B cell (primary cell): ENCODE results near the gene LRRC8E. TPM values are rescaled to one million over a fixed set of nuclear protein-coding genes. Genes with fewer than 3 reads are reported as not detected.

Experiments used
- ATAC-seq: fragments of 200-7000 bp; cut with Tn5 transposase; one replicate; pipeline ENCODE4 v1.10.0; 2021; ENCODE audit warnings: low read depth, mild to moderate bottlenecking, moderate number of reproducible peaks, moderate library complexity
- CTCF ChIA-PET: fragments of 350-600 bp; sonication (Branson Sonifier 250); formaldehyde crosslinking; loops from one replicate; lab custom pipeline; 2021; ENCODE audit warnings: antibody characterized with exemption, inconsistent platforms; lab: Charles Lee
- POLR2A ChIA-PET: fragments of 350-600 bp; sonication (Branson Sonifier 250); formaldehyde crosslinking; loops from one replicate; lab custom pipeline; 2021; ENCODE audit warnings: antibody characterized with exemption; lab: Charles Lee
- DNase-seq: peaks from one replicate; pipeline ENCODE4 v3.0.0; 2013
- H2AFZ ChIP-seq: 2 replicates; pipeline ENCODE4 v1.6.1; 2012; ENCODE audit warnings: mild to moderate bottlenecking, low read depth, low read length; ENCODE audit not compliant: insufficient read depth, poor library complexity, severe bottlenecking
- H3K27ac ChIP-seq, 2 donors: 1 replicate in 1 of 2; 2 replicates in 1 of 2; pipeline ENCODE4 v1.5.1; 2012 to 2013; ENCODE audit warnings: low read length in 2 of 2, mild to moderate bottlenecking in 2 of 2, moderate library complexity in 1 of 2
- H3K27me3 ChIP-seq, 4 experiments: fragments of 200-600 bp in 1 of 4; sonication (generic) in 1 of 4; replicated peaks in 1 of 4; 1 replicate in 2 of 4; 2 replicates in 2 of 4; pipeline versions ENCODE4 v1.6.1 to v1.7.0; 2013 to 2016; ENCODE audit warnings: low read length in 3 of 4, mild to moderate bottlenecking in 2 of 4, mixed read lengths in 1 of 4, moderate library complexity in 1 of 4; ENCODE audit not compliant: insufficient read depth in 4 of 4, control insufficient read depth in 3 of 4; ENCODE audit errors: control extremely low read depth in 1 of 4
- H3K36me3 ChIP-seq, 2 experiments: replicated peaks in 1 of 2; 1 replicate in 1 of 2; 2 replicates in 1 of 2; pipeline versions ENCODE4 v1.6.1 to v1.7.1; 2013; ENCODE audit warnings: low read length in 1 of 2; ENCODE audit not compliant: insufficient read depth in 2 of 2, control insufficient read depth in 1 of 2; ENCODE audit errors: control extremely low read depth in 1 of 2, extremely low read depth in 1 of 2
- H3K4me1 ChIP-seq, 2 donors: fragments of 200-600 bp in 1 of 2; sonication (generic) in 1 of 2; 1 replicate in 1 of 2; 2 replicates in 1 of 2; pipeline versions ENCODE4 v1.5.1 to v1.6.1; 2013 to 2017; ENCODE audit warnings: low read length in 2 of 2; ENCODE audit not compliant: control insufficient read depth in 2 of 2, insufficient read depth in 2 of 2
- H3K4me2 ChIP-seq: replicated peaks from 2 replicates; pipeline ENCODE3; 2012; ENCODE audit warnings: mild to moderate bottlenecking, low read depth, low read length; ENCODE audit not compliant: poor library complexity, severe bottlenecking
- H3K4me3 ChIP-seq, 5 experiments: fragments of 200-600 bp in 1 of 5; sonication (generic) in 1 of 5; 1 replicate in 3 of 5; 2 replicates in 2 of 5; pipeline versions ENCODE4 v1.5.1 to v1.7.0; 2011 to 2016; ENCODE audit warnings: low read length in 4 of 5, mild to moderate bottlenecking in 4 of 5, low read depth in 2 of 5, control low read depth in 1 of 5, moderate library complexity in 1 of 5; ENCODE audit not compliant: insufficient read depth in 1 of 5; ENCODE audit errors: control extremely low read depth in 1 of 5, extremely low read depth in 1 of 5
- H3K79me2 ChIP-seq: fragments of 200-600 bp; sonication (generic); one replicate; pipeline ENCODE4 v1.6.0; 2016; ENCODE audit warnings: low read length; ENCODE audit not compliant: control insufficient read depth, insufficient read depth
- H3K9ac ChIP-seq: fragments of 200-600 bp; sonication (generic); 2 replicates; pipeline ENCODE4 v1.6.1; 2017; ENCODE audit warnings: mild to moderate bottlenecking, low read length, moderate library complexity
- H3K9me3 ChIP-seq, 3 donors: one replicate each; pipeline versions ENCODE4 v1.6.1 to v1.7.1; 2013; ENCODE audit warnings: low read length in 2 of 3; ENCODE audit not compliant: control insufficient read depth in 2 of 3, insufficient read depth in 1 of 3; ENCODE audit errors: control extremely low read depth in 1 of 3
- H4K20me1 ChIP-seq: 2 replicates; pipeline ENCODE4 v1.6.0; 2012; ENCODE audit warnings: mild to moderate bottlenecking, low read length; ENCODE audit not compliant: insufficient read depth, control insufficient read depth, poor library complexity, severe bottlenecking
- H3K27ac Mint-ChIP-seq: one replicate; pipeline ENCODE4 v1.8.0; 2021; ENCODE audit warnings: mixed read lengths
- H3K27me3 Mint-ChIP-seq: one replicate; pipeline ENCODE4 v1.8.0; 2021; ENCODE audit warnings: mixed read lengths
- H3K4me1 Mint-ChIP-seq: one replicate; pipeline ENCODE4 v1.8.0; 2021; ENCODE audit warnings: mixed read lengths
- H3K4me3 Mint-ChIP-seq: one replicate; pipeline ENCODE4 v1.8.0; 2021; ENCODE audit warnings: mixed read lengths
- H3K9me3 Mint-ChIP-seq: one replicate; pipeline ENCODE4 v1.8.0; 2022; ENCODE audit warnings: mixed read lengths; ENCODE audit not compliant: insufficient read depth
- EZH2 ChIP-seq: IDR thresholded peaks from 2 replicates; pipeline ENCODE4 v1.6.1; 2012; ENCODE audit warnings: borderline replicate concordance, low read depth, mild to moderate bottlenecking, moderate library complexity, low read length; ENCODE audit not compliant: insufficient read depth, poor library complexity, severe bottlenecking
- WGBS: methylation state at CpG from one replicate; pipeline ENCODE4 v1.1.5; 2013; ENCODE audit warnings: missing lambda C conversion rate; ENCODE audit not compliant: insufficient coverage; 5-methylcytosine and 5-hydroxymethylcytosine counted together
- intact Hi-C: fragments of 100-400 bp; cut with micrococcal nuclease; formaldehyde crosslinking; loops from one replicate; pipeline ENCODE4 v1.10.0; 2022
- polyA minus RNA-seq: library from RNA; depleted of rRNA, polyadenylated mRNA; stranded (reverse); fragments of >200 nt; gene quantifications from 2 replicates; pipeline ENCODE4 v1.2.3, GENCODE V29; 2012
- polyA plus RNA-seq: library from polyadenylated mRNA; depleted of rRNA; stranded (reverse); fragments of >200 nt; gene quantifications from 2 replicates; pipeline ENCODE4 v1.2.3, GENCODE V29; 2012
- total RNA-seq, 2 donors: library from RNA; stranded (reverse); fragments of 120-200 nt in 1 of 2; gene quantifications; 1 replicate in 1 of 2; 2 replicates in 1 of 2; pipeline versions ENCODE4 v1.2.3 to v1.2.4, GENCODE V29; 2013 to 2022
- TF ChIP-seq, protein P1 (sequence below): fragments of 200-600 bp; IDR thresholded peaks from one replicate; pipeline ENCODE4 v1.8.0; 2022; ENCODE audit warnings: antibody characterized with exemption, mild to moderate bottlenecking

The LRRC8E gene
- not detected in 2 replicates for total RNA-seq
- total RNA-seq (2013) = not detected
- polyA plus RNA-seq = not detected in 2 replicates
- polyA minus RNA-seq = 0.14 TPM in 1 of 2 replicates, not detected in the other

GRCh38 chr19:7888145-7888825, at the start of gene LRRC8E:
LRRC8E (plus strand) TSS chr19:7888510; CDS start chr19:7895604, 7,094 bp downstream.
- Histone ChIP-seq H3K4me1 (peaks cover 0 to 4% of the 10 kb centered on the region in 2 donors), H3K79me2 (no peaks in the 10 kb centered on the region), H3K36me3 (no peaks in the 10 kb centered on the region), H3K9ac (no peak within 1 kb of the TSS), H3K4me3 (no peak within 1 kb of the TSS), H4K20me1 (no peaks in the 10 kb centered on the region), H3K27me3 (peaks cover 0 to 27% (median 5%) of the 10 kb centered on the region in 4 experiments), H2AFZ (peak within 1 kb of the TSS; percentile 22), H3K27ac (no peak within 1 kb of the TSS), H3K4me2 (peak within 1 kb of the TSS; percentile 43), H3K9me3 (no peaks in the 10 kb centered on the region)
- H3K9me3 Mint-ChIP-seq = no peaks in the 10 kb centered on the region
- DNase-seq = peak; percentile 18
- intact Hi-C loops = no loop called here
- H3K27me3 Mint-ChIP-seq = peaks cover 17% of the 10 kb centered on the region
- WGBS = 14% methylated on average over 53 of the region's 53 CpGs
- ChIA-PET CTCF (no interaction called here), POLR2A (no interaction called here)
- H3K4me1 Mint-ChIP-seq = no peaks in the 10 kb centered on the region
- no peak within 1 kb of the TSS for H3K27ac Mint-ChIP-seq
- no peak for TF ChIP-seq EZH2
- TF ChIP-seq, protein P1, sequence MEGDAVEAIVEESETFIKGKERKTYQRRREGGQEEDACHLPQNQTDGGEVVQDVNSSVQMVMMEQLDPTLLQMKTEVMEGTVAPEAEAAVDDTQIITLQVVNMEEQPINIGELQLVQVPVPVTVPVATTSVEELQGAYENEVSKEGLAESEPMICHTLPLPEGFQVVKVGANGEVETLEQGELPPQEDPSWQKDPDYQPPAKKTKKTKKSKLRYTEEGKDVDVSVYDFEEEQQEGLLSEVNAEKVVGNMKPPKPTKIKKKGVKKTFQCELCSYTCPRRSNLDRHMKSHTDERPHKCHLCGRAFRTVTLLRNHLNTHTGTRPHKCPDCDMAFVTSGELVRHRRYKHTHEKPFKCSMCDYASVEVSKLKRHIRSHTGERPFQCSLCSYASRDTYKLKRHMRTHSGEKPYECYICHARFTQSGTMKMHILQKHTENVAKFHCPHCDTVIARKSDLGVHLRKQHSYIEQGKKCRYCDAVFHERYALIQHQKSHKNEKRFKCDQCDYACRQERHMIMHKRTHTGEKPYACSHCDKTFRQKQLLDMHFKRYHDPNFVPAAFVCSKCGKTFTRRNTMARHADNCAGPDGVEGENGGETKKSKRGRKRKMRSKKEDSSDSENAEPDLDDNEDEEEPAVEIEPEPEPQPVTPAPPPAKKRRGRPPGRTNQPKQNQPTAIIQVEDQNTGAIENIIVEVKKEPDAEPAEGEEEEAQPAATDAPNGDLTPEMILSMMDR = no peak
- peak; percentile 43 for ATAC-seq
- H3K4me3 Mint-ChIP-seq = no peak within 1 kb of the TSS

DNA sequence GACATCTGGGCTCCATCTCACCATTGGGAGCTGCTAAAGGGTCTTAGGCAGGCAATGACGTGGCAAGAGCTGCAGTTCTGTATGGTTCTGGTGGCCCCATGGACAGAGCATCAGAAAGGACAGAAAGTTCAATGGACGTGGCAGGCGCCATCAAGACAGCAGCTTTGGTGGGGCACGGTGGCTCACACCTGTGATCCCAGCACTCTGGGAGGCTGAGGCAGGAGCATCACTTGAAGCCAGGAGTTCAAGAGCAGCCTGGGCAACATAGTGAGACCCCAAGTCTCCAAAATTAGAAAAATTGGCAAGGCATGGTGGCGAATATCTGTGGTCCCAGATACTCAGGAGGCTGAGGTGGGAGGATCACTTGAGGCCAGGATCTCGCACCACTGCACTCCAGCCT, 48.8 kb upstream of the LRRC8E start:
- Histone ChIP-seq H3K27ac (no peak overlapping the region), H3K4me2 (no peak overlapping the region), H3K27me3 (no peaks in the 10 kb centered on the region), H3K4me3 (no peak overlapping the region), H3K4me1 (no peaks in the 10 kb centered on the region), H3K9me3 (peaks cover 0 to 4% (median 0%) of the 10 kb centered on the region in 3 donors), H2AFZ (no peak overlapping the region), H3K36me3 (no peaks in the 10 kb centered on the region), H4K20me1 (peaks cover 2% of the 10 kb centered on the region), H3K9ac (no peak overlapping the region), H3K79me2 (peaks cover 16% of the 10 kb centered on the region)
- ATAC-seq (no peak), DNase-seq (no peak)
- H3K4me1 Mint-ChIP-seq = no peaks in the 10 kb centered on the region
- intact Hi-C loops = no loop called here
- no peaks in the 10 kb centered on the region for H3K27me3 Mint-ChIP-seq
- TF ChIP-seq, protein P1 = no peak
- no peak for TF ChIP-seq EZH2
- no peak overlapping the region for H3K27ac Mint-ChIP-seq
- ChIA-PET POLR2A (interaction anchor here (0.5 kb wide), 1 partner anchor 276 kb away, joined by 3 read pairs; no protein-coding TSS in a partner anchor), CTCF (interaction anchor here (0.7 kb wide), 1 partner anchor 158 kb away, joined by 3 read pairs; the partner anchor contains the start of gene TRAPPC5)
- H3K4me3 Mint-ChIP-seq = no peak overlapping the region
- WGBS = 98% methylated on average over 5 of the region's 6 CpGs
- no peaks in the 10 kb centered on the region for H3K9me3 Mint-ChIP-seq
